ENCODE measurements around the gene LMAN1L.

Gene LMAN1L

DNA sequence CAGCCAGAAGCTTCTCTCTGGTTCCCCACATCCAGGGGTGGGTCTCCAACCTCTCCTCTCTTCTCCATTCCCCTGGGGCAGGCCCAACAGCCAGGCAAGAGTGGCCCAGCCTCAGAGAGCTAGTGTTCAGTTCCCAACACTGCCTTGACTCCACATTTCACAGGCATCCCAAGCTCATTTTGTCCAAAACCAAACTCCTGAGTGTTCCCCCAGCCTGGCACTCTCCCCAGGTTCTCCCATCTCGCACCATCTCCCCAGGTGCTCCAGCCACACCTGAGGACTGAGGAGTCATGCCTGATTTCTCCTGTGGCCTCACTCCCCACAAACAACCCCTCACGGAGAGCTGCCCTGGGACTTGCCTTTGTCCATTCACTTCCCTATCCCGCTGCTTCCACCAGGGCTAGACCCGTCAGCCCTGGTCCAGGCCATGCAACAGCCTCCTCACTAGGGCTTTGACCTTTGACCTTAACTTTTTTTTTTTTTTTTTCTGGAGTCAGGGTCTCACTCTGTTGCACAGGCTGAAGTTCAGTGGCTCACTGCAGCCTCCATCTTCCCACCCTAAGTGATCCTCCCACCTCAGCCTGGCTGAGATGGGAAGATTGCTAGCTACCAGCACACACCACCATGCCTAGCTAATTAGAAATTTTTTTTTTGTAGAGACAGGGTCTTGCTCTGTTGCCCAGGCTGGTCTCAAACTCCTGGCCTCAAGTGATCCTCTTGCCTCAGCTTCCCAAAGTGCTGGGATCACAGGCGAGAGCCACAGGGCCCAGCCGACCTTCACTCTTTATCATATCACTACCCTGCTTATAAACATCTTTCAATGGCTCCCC is 34.7 kb upstream of the LMAN1L start:
- WGBS: 84% methylated on average over 6 of the region's 6 CpGs

GRCh38 chr15:74778599-74778970 is 34.0 kb upstream of the LMAN1L start:
- Histone ChIP-seq H3K4me2 (ENCODE audit: low read length, poor library complexity, severe bottlenecking) (no peak overlapping the region), H2AK5ac (ENCODE audit: low read length, severe bottlenecking) (no peak overlapping the region), H3K14ac (ENCODE audit: low read length in 2 of 2) (no peak overlapping the region), H3K36me3 (ENCODE audit: control insufficient read depth in 1 of 2, insufficient read depth in 2 of 2, low read depth in 1 of 2, low read length in 2 of 2) (no peaks in the 10 kb centered on the region), H2BK12ac (ENCODE audit: low read length in 2 of 2) (no peak overlapping the region), H3K9ac (ENCODE audit: low read length) (no peak overlapping the region), H3K18ac (ENCODE audit: low read depth in 1 of 2, low read length in 2 of 2) (peak overlapping the region; percentile 4), H3K27me3 (ENCODE audit: control insufficient read depth in 1 of 2, insufficient read depth in 1 of 2, low read length in 2 of 2) (no peaks in the 10 kb centered on the region), H2AFZ (ENCODE audit: low read depth, low read length) (no peak overlapping the region), H3K79me1 (replicated peaks; ENCODE audit: low read length, poor library complexity, severe bottlenecking) (peaks cover 2% of the 10 kb centered on the region), H2BK5ac (ENCODE audit: low read depth, low read length, poor library complexity, severe bottlenecking) (no peak overlapping the region), H2BK15ac (ENCODE audit: low read depth, poor library complexity, severe bottlenecking) (no peak overlapping the region), H3K4ac (ENCODE audit: low read depth in 1 of 2, low read length in 2 of 2) (no peak overlapping the region), H3K4me3 (ENCODE audit: insufficient read depth in 1 of 2, low read depth in 1 of 2, low read length in 2 of 2) (no peak overlapping the region), H2BK120ac (ENCODE audit: low read depth, low read length) (no peak overlapping the region), H3K4me1 (ENCODE audit: control insufficient read depth, insufficient read depth, low read depth, low read length) (peaks cover 39% of the 10 kb centered on the region), H3K23ac (ENCODE audit: low read length in 2 of 2) (no peak overlapping the region), H4K8ac (ENCODE audit: low read length) (no peak overlapping the region), H3K27ac (ENCODE audit: low read length, poor library complexity, severe bottlenecking) (no peak overlapping the region), H4K91ac (ENCODE audit: low read length) (no peak overlapping the region), H3K9me3 (ENCODE audit: control insufficient read depth, low read length) (no peaks in the 10 kb centered on the region)
- 86% methylated on average over 4 of the region's 5 CpGs for WGBS
- no peak for DNase-seq

More for the DNA sequence above, 34.7 kb upstream of the LMAN1L start:
- H3K36me3 ChIP-seq (ENCODE audit: control insufficient read depth in 1 of 2, insufficient read depth in 2 of 2, low read depth in 1 of 2, low read length in 2 of 2): no peaks in the 10 kb centered on the region
- no peaks in the 10 kb centered on the region for H3K27me3 ChIP-seq (ENCODE audit: control insufficient read depth in 1 of 2, insufficient read depth in 1 of 2, low read length in 2 of 2)
- no peak overlapping the region for H2AFZ ChIP-seq (ENCODE audit: low read depth, low read length)
- H2BK120ac ChIP-seq (ENCODE audit: low read depth, low read length): no peak overlapping the region
- H3K18ac ChIP-seq (ENCODE audit: low read depth in 1 of 2, low read length in 2 of 2): peak overlapping the region in 1 of 2 experiments; percentile 15
- peak overlapping the region; percentile 46 for H4K91ac ChIP-seq (ENCODE audit: low read length)
- H2BK12ac ChIP-seq (ENCODE audit: low read length in 2 of 2): peak overlapping the region; percentile 15 to 32
- H2BK15ac ChIP-seq (ENCODE audit: low read depth, poor library complexity, severe bottlenecking): peak overlapping the region; percentile 62
- H3K4me2 ChIP-seq (ENCODE audit: low read length, poor library complexity, severe bottlenecking): no peak overlapping the region
- no peak for DNase-seq
- no peak overlapping the region for H2AK5ac ChIP-seq (ENCODE audit: low read length, severe bottlenecking)
- H3K4ac ChIP-seq (ENCODE audit: low read depth in 1 of 2, low read length in 2 of 2): no peak overlapping the region
- H4K8ac ChIP-seq (ENCODE audit: low read length): peak overlapping the region; percentile 53
- peaks cover 2% of the 10 kb centered on the region for H3K79me1 ChIP-seq (replicated peaks; ENCODE audit: low read length, poor library complexity, severe bottlenecking)
- H3K4me1 ChIP-seq (ENCODE audit: control insufficient read depth, insufficient read depth, low read depth, low read length): peaks cover 35% of the 10 kb centered on the region
- H3K23ac ChIP-seq (ENCODE audit: low read length in 2 of 2): no peak overlapping the region
- no peak overlapping the region for H3K14ac ChIP-seq (ENCODE audit: low read length in 2 of 2)
- H3K4me3 ChIP-seq (ENCODE audit: insufficient read depth in 1 of 2, low read depth in 1 of 2, low read length in 2 of 2): no peak overlapping the region
- H3K27ac ChIP-seq (ENCODE audit: low read length, poor library complexity, severe bottlenecking): no peak overlapping the region
- no peak overlapping the region for H3K9ac ChIP-seq (ENCODE audit: low read length)
- no peaks in the 10 kb centered on the region for H3K9me3 ChIP-seq (ENCODE audit: control insufficient read depth, low read length)
- no peak overlapping the region for H2BK5ac ChIP-seq (ENCODE audit: low read depth, low read length, poor library complexity, severe bottlenecking)

DNA sequence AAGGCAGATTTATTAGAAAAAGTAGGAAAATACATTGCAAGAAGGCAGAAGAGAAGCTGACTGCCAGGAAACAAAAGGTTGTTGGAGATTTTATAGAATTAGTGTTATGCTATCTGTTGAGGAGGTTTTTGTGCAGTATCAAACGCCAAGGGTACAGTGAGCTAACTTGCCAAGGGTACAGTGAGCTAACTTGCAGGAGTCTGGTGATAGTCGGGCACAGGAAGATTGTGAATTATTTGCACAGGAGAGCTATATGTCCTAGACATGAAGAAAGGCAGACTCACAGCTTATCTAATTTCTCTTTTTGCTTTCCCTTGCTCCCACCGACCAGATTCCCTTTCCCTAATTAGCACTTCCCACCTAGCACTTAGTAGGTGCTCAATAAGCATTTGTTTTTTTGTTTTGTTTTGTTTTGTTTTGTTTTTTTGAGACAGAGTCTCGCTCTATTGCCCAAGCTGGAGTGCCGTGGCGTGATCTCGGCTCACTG is 33.4 kb upstream of the LMAN1L start:
- Histone ChIP-seq H3K4me2 (ENCODE audit: low read length, poor library complexity, severe bottlenecking) (no peak overlapping the region), H3K4me1 (ENCODE audit: control insufficient read depth, insufficient read depth, low read depth, low read length) (peaks cover 43% of the 10 kb centered on the region), H4K8ac (ENCODE audit: low read length) (no peak overlapping the region), H3K18ac (ENCODE audit: low read depth in 1 of 2, low read length in 2 of 2) (no peak overlapping the region), H3K9me3 (ENCODE audit: control insufficient read depth, low read length) (no peaks in the 10 kb centered on the region), H3K4me3 (ENCODE audit: insufficient read depth in 1 of 2, low read depth in 1 of 2, low read length in 2 of 2) (no peak overlapping the region), H2BK5ac (ENCODE audit: low read depth, low read length, poor library complexity, severe bottlenecking) (no peak overlapping the region), H2BK15ac (ENCODE audit: low read depth, poor library complexity, severe bottlenecking) (no peak overlapping the region), H3K36me3 (ENCODE audit: control insufficient read depth in 1 of 2, insufficient read depth in 2 of 2, low read depth in 1 of 2, low read length in 2 of 2) (no peaks in the 10 kb centered on the region), H3K27ac (ENCODE audit: low read length, poor library complexity, severe bottlenecking) (no peak overlapping the region), H3K79me1 (replicated peaks; ENCODE audit: low read length, poor library complexity, severe bottlenecking) (peaks cover 2% of the 10 kb centered on the region), H3K4ac (ENCODE audit: low read depth in 1 of 2, low read length in 2 of 2) (no peak overlapping the region), H3K27me3 (ENCODE audit: control insufficient read depth in 1 of 2, insufficient read depth in 1 of 2, low read length in 2 of 2) (no peaks in the 10 kb centered on the region), H3K23ac (ENCODE audit: low read length in 2 of 2) (no peak overlapping the region), H4K91ac (ENCODE audit: low read length) (no peak overlapping the region), H3K14ac (ENCODE audit: low read length in 2 of 2) (no peak overlapping the region), H2AK5ac (ENCODE audit: low read length, severe bottlenecking) (no peak overlapping the region), H3K9ac (ENCODE audit: low read length) (no peak overlapping the region), H2BK120ac (ENCODE audit: low read depth, low read length) (no peak overlapping the region), H2BK12ac (ENCODE audit: low read length in 2 of 2) (no peak overlapping the region), H2AFZ (ENCODE audit: low read depth, low read length) (no peak overlapping the region)
- WGBS: 83% methylated on average over 3 of the region's 7 CpGs
- DNase-seq: no peak

- Histone ChIP-seq H2BK15ac (ENCODE audit: low read depth, poor library complexity, severe bottlenecking) (peak overlapping the region; percentile 44), H3K79me1 (replicated peaks; ENCODE audit: low read length, poor library complexity, severe bottlenecking) (peaks cover 12% of the 10 kb centered on the region), H3K36me3 (ENCODE audit: control insufficient read depth in 1 of 2, insufficient read depth in 2 of 2, low read depth in 1 of 2, low read length in 2 of 2) (peaks cover 0 to 7% of the 10 kb centered on the region in 2 experiments), H3K9me3 (ENCODE audit: control insufficient read depth, low read length) (no peaks in the 10 kb centered on the region), H3K4ac (ENCODE audit: low read depth in 1 of 2, low read length in 2 of 2) (peak overlapping the region in 1 of 2 experiments; percentile 54), H3K27ac (ENCODE audit: low read length, poor library complexity, severe bottlenecking) (no peak overlapping the region), H3K18ac (ENCODE audit: low read depth in 1 of 2, low read length in 2 of 2) (peak overlapping the region; percentile 58 to 89), H2BK5ac (ENCODE audit: low read depth, low read length, poor library complexity, severe bottlenecking) (no peak overlapping the region), H3K9ac (ENCODE audit: low read length) (peak overlapping the region; percentile 69), H2BK12ac (ENCODE audit: low read length in 2 of 2) (peak overlapping the region; percentile 23 to 67), H2AK5ac (ENCODE audit: low read length, severe bottlenecking) (no peak overlapping the region), H3K23ac (ENCODE audit: low read length in 2 of 2) (no peak overlapping the region), H4K91ac (ENCODE audit: low read length) (peak overlapping the region; percentile 63), H3K27me3 (ENCODE audit: control insufficient read depth in 1 of 2, insufficient read depth in 1 of 2, low read length in 2 of 2) (no peaks in the 10 kb centered on the region), H4K8ac (ENCODE audit: low read length) (peak overlapping the region; percentile 75), H2AFZ (ENCODE audit: low read depth, low read length) (no peak overlapping the region), H3K4me3 (ENCODE audit: insufficient read depth in 1 of 2, low read depth in 1 of 2, low read length in 2 of 2) (peak overlapping the region in 1 of 2 experiments; percentile 78), H3K14ac (ENCODE audit: low read length in 2 of 2) (peak overlapping the region in 1 of 2 experiments; percentile 1), H2BK120ac (ENCODE audit: low read depth, low read length) (no peak overlapping the region), H3K4me2 (ENCODE audit: low read length, poor library complexity, severe bottlenecking) (peak overlapping the region; percentile 100), H3K4me1 (ENCODE audit: control insufficient read depth, insufficient read depth, low read depth, low read length) (peaks cover 54% of the 10 kb centered on the region)
- DNase-seq: peak; percentile 86
- 48% methylated on average over 16 of the region's 16 CpGs for WGBS
These were observed 31.9 kb upstream of the LMAN1L start for GRCh38 chr15:74780523-74781430.

All from mesenchymal stem cell (in vitro differentiated cells and primary cell).